Measurements from ENCODE around the gene PTPN3. TPM values are rescaled to one million over a fixed set of nuclear protein-coding genes. Genes with fewer than 3 reads are reported as not detected.
"Not testable (repeated sequence)": the region's sequence is repeated elsewhere in the genome, so short reads cannot be mapped to it uniquely, and the experiment has no call there.

The PTPN3 gene
- total and polyA plus RNA-seq, 12 donors: 3.1 to 70.7 (median 49.6) TPM

GRCh38 chr9:109346904-109347303, 151.2 kb downstream of the PTPN3 start:
- ATAC-seq: no peak
- 73 to 78% methylated on average over 3 of the region's 3 CpGs for WGBS, 2 donors

DNA sequence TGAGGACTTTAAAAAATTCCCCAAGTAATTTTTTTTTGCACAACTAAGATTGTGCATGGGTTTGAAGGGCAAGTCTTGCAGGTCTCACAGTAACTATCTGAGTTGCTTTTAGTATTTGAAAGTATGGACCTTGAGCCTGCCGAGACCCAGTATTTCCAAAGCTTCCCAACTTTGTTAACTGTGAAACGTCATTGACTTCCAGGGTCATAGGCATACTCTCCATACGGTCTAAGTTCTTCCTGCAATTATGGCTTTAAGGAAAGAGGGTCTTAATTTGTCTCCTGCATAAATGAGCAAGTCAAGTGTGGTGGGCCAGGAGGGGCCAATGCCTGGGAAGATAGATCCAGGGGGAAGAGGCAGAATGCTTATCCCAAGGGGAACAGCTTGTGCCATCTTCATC, 153.2 kb downstream of the PTPN3 start:
- Histone ChIP-seq H3K4me3 (no peak overlapping the region), H3K36me3 (no peaks in the 10 kb centered on the region), H3K27me3 (peaks cover 0 to 5% (median 0%) of the 10 kb centered on the region in 7 donors), H3K27ac (no peak overlapping the region), H3K4me1 (peaks cover 0 to 7% (median 0%) of the 10 kb centered on the region in 9 donors), H3K9me3 (no peaks in the 10 kb centered on the region)
- no peak for ATAC-seq
- TF ChIP-seq, protein P1, sequence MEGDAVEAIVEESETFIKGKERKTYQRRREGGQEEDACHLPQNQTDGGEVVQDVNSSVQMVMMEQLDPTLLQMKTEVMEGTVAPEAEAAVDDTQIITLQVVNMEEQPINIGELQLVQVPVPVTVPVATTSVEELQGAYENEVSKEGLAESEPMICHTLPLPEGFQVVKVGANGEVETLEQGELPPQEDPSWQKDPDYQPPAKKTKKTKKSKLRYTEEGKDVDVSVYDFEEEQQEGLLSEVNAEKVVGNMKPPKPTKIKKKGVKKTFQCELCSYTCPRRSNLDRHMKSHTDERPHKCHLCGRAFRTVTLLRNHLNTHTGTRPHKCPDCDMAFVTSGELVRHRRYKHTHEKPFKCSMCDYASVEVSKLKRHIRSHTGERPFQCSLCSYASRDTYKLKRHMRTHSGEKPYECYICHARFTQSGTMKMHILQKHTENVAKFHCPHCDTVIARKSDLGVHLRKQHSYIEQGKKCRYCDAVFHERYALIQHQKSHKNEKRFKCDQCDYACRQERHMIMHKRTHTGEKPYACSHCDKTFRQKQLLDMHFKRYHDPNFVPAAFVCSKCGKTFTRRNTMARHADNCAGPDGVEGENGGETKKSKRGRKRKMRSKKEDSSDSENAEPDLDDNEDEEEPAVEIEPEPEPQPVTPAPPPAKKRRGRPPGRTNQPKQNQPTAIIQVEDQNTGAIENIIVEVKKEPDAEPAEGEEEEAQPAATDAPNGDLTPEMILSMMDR (IDR thresholded peaks at IDR 0.05): no peak
- WGBS, 2 donors: 58 to 75% methylated on average over 3 of the region's 3 CpGs
- intact Hi-C loops (cut with DNase I): no loop called here
- DNase-seq: no peak

More at GRCh38 chr9:109346904-109347303, 151.2 kb downstream of the PTPN3 start:
- intact Hi-C loops (cut with DNase I): no loop called here
- TF ChIP-seq, protein P1 (IDR thresholded peaks at IDR 0.05): no peak
- peaks cover 0 to 5% (median 0%) of the 10 kb centered on the region in 7 donors for H3K27me3 ChIP-seq
- no peak overlapping the region for H3K27ac ChIP-seq
- DNase-seq: no peak
- no peak overlapping the region for H3K4me3 ChIP-seq
- H3K4me1 ChIP-seq: peaks cover 0 to 7% (median 0%) of the 10 kb centered on the region in 9 donors
- H3K36me3 ChIP-seq: no peaks in the 10 kb centered on the region
- no peaks in the 10 kb centered on the region for H3K9me3 ChIP-seq

GRCh38 chr9:109342878-109343277, 155.2 kb downstream of the PTPN3 start:
- no peaks in the 10 kb centered on the region for H3K4me1 ChIP-seq

DNA sequence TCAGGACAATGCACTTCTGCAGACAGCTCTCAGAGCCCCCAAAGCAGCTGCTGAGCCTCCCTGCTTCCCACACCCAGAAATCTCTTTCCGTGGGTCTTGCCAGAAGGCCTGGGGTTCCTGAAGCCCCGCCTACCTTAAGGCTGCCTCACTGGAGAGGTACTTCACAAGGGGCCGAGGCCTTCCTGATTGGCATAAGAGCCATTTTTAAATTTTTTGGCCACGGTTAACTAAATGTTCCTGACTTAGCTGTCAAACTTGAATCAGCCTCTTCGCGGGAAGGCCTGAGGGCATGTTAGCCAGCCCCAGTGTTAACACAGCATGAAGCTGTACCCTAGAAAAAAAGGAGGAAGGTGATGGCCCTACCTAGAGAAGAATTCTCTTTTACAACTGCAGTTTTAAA, 156.5 kb downstream of the PTPN3 start:
- DNase-seq (no peak), ATAC-seq (no peak)
- Histone ChIP-seq H3K4me1 (no peaks in the 10 kb centered on the region), H3K9me3 (no peaks in the 10 kb centered on the region), H3K27ac (no peak overlapping the region), H3K27me3 (peaks cover 0 to 5% (median 0%) of the 10 kb centered on the region in 7 donors), H3K4me3 (no peak overlapping the region), H3K36me3 (no peaks in the 10 kb centered on the region)
- TF ChIP-seq, protein P1 (IDR thresholded peaks at IDR 0.05): no peak
- intact Hi-C loops (cut with DNase I): no loop called here
- WGBS, 2 donors: 61 to 62% methylated on average over 6 of the region's 6 CpGs

More at GRCh38 chr9:109342878-109343277, 155.2 kb downstream of the PTPN3 start:
- ATAC-seq: no peak
- Histone ChIP-seq H3K36me3 (no peaks in the 10 kb centered on the region), H3K27ac (no peak overlapping the region), H3K4me3 (no peak overlapping the region), H3K9me3 (no peaks in the 10 kb centered on the region), H3K27me3 (peaks cover 0 to 5% (median 0%) of the 10 kb centered on the region in 7 donors)
- intact Hi-C loops (cut with DNase I): no loop called here
- WGBS, 2 donors: 88 to 94% methylated on average over 4 of the region's 4 CpGs
- no peak for DNase-seq
- TF ChIP-seq, protein P1 (IDR thresholded peaks at IDR 0.05): no peak

GRCh38 chr9:109340979-109341378, 157.1 kb downstream of the PTPN3 start:
- H3K4me1 ChIP-seq; H3K27me3 ChIP-seq; ATAC-seq; H3K36me3 ChIP-seq; H3K27ac ChIP-seq; H3K9me3 ChIP-seq; H3K4me3 ChIP-seq; intact Hi-C loops (cut with DNase I); DNase-seq: not testable (repeated sequence)
- WGBS, 2 donors: 87 to 91% methylated on average over 7 of the region's 7 CpGs

Data from heart right ventricle (tissue), 16 donors.